K562 (cell line): ENCODE data around the gene TYROBP. TPM values are rescaled to one million over a fixed set of nuclear protein-coding genes. Genes with fewer than 3 reads are reported as not detected.

Experiments
- ATAC-seq: fragments of 200-7000 bp; cut with Tn5 transposase; 3 replicates; pipeline ENCODE4 v1.9.1; 2020; ENCODE audit warnings: moderate library complexity
- BruUV-seq: library from RNA; stranded (reverse); fragments of 400-500 nt; replicated peaks from 2 replicates; lab custom pipeline; 2021; lab: Mats Ljungman, UMichigan
- CTCF ChIA-PET: fragments of 300-600 bp; formaldehyde crosslinking; extraction: SDS; loops from one replicate; lab custom pipeline; 2021; ENCODE audit warnings: low intra/inter-chr PET ratio; lab: Yijun Ruan, JAX
- POLR2A ChIA-PET: fragments of 300-600, 350-650 bp; sonication (Branson Sonifier 250); formaldehyde crosslinking; extraction: SDS; loops from one replicate; lab custom pipeline; 2021; ENCODE audit warnings: antibody characterized with exemption, inconsistent platforms; lab: Yijun Ruan, JAX
- DNase-seq, 4 experiments: peaks; one replicate each; pipeline versions ENCODE4 v3.0.0 to v3.0.0-alpha.2; 2011 to 2018; ENCODE audit warnings: low spot score in 3 of 4, mixed read lengths in 3 of 4; ENCODE audit errors: extremely low read depth in 1 of 4
- FAIRE-seq: peaks from 2 replicates; lab custom pipeline; 2011; peaks lifted over from hg19 to GRCh38; lab: Jason Lieb, UNC
- H2AFZ ChIP-seq: 2 replicates; pipeline ENCODE4 v1.6.0; 2011; ENCODE audit warnings: low read depth, low read length, control low read depth, inconsistent platforms
- H3K27ac ChIP-seq: fragments of 200-600 bp; 3 replicates; pipeline ENCODE4 v1.8.0; 2011; ENCODE audit warnings: low read depth, mild to moderate bottlenecking, control low read depth, inconsistent platforms, low read length, moderate library complexity, mixed read lengths; ENCODE audit errors: extremely low read depth
- H3K27me3 ChIP-seq, 2 experiments: fragments of 300-600 bp in 1 of 2; 2 replicates in 1 of 2; 3 replicates in 1 of 2; pipeline versions ENCODE4 v1.6.0 to v1.8.0; 2011; ENCODE audit warnings: inconsistent platforms in 2 of 2, low read length in 2 of 2, mild to moderate bottlenecking in 1 of 2, mixed read lengths in 1 of 2, moderate library complexity in 1 of 2; ENCODE audit not compliant: control insufficient read depth in 2 of 2, insufficient read depth in 2 of 2
- H3K36me3 ChIP-seq: fragments of 300-600 bp; 3 replicates; pipeline ENCODE4 v1.8.0; 2011; ENCODE audit warnings: mild to moderate bottlenecking, low read length, inconsistent platforms; ENCODE audit not compliant: control insufficient read depth, insufficient read depth
- H3K4me1 ChIP-seq, 2 experiments: fragments of 200-600 bp in 1 of 2; replicated peaks in 1 of 2; 2 replicates in 1 of 2; 3 replicates in 1 of 2; pipeline versions ENCODE4 v1.5.1 to v1.8.0; 2011; ENCODE audit warnings: inconsistent platforms in 2 of 2, low read length in 2 of 2, mild to moderate bottlenecking in 1 of 2, mixed read lengths in 1 of 2, moderate library complexity in 1 of 2; ENCODE audit not compliant: control insufficient read depth in 2 of 2, insufficient read depth in 2 of 2
- H3K4me2 ChIP-seq: 2 replicates; pipeline ENCODE4 v1.6.1; 2011; ENCODE audit warnings: low read length, control low read depth, inconsistent platforms, mixed read lengths; ENCODE audit not compliant: insufficient read depth
- H3K4me3 ChIP-seq: fragments of 200-600 bp; sonication (generic), shearing (Covaris generic); 2 replicates; pipeline ENCODE4 v1.5.1; 2016; ENCODE audit warnings: control low read depth, inconsistent platforms
- H3K79me2 ChIP-seq: fragments of 200-600 bp; 3 replicates; pipeline ENCODE4 v1.8.0; 2011; ENCODE audit warnings: low read length, inconsistent platforms; ENCODE audit not compliant: control insufficient read depth, insufficient read depth
- H3K9ac ChIP-seq, 2 experiments: 2 replicates each; pipeline versions ENCODE4 v1.6.0 to v1.6.1; 2011; ENCODE audit warnings: low read depth in 2 of 2, low read length in 2 of 2, control low read depth in 1 of 2, inconsistent platforms in 1 of 2, mild to moderate bottlenecking in 1 of 2, mixed read lengths in 1 of 2; ENCODE audit not compliant: insufficient read depth in 1 of 2
- H3K9me1 ChIP-seq: one replicate; pipeline ENCODE4 v1.6.0; 2011; ENCODE audit warnings: inconsistent platforms, mild to moderate bottlenecking, low read length, moderate library complexity; ENCODE audit not compliant: control insufficient read depth, insufficient read depth
- H3K9me3 ChIP-seq: replicated peaks from 2 replicates; pipeline ENCODE4 v1.5.1; 2011; ENCODE audit warnings: low read depth, low read length, inconsistent platforms; ENCODE audit not compliant: control insufficient read depth, insufficient read depth
- H4K20me1 ChIP-seq: replicated peaks from 2 replicates; pipeline ENCODE4 v1.6.1; 2011; ENCODE audit warnings: low read length, inconsistent platforms, mixed read lengths; ENCODE audit not compliant: control insufficient read depth, insufficient read depth
- CBFB ChIP-seq: sonication (generic); formaldehyde crosslinking; IDR thresholded peaks from 2 replicates; pipeline ENCODE4 v1.4.0; 2020; ENCODE audit warnings: mild to moderate bottlenecking, missing genetic modification reagents
- SMAD4 ChIP-seq: fragments of 250-450 bp; sonication (Bioruptor Pico); conservative IDR thresholded peaks from 2 replicates; pipeline ENCODE4 v1.8.0; 2021; ENCODE audit warnings: inconsistent platforms, mild to moderate bottlenecking, moderate library complexity
- ZFP36 ChIP-seq: fragments of 150-350 bp; IDR thresholded peaks from 2 replicates; pipeline ENCODE4 v1.6.1; 2018; ENCODE audit warnings: low read length, low read depth; ENCODE audit not compliant: partially characterized antibody
- ZNF133 ChIP-seq: fragments of 250-450 bp; sonication (Bioruptor Pico); IDR thresholded peaks from 2 replicates; pipeline ENCODE4 v1.4.0; 2020; ENCODE audit warnings: mild to moderate bottlenecking
- WGBS: fragments of 100-300 bp; shearing (Covaris generic); methylation state at CpG from one replicate; pipeline ENCODE4 v1.1.6; 2016; ENCODE audit warnings: low coverage, mixed read lengths; ENCODE audit not compliant: insufficient coverage; ENCODE audit errors: missing lambda C conversion rate; 5-methylcytosine and 5-hydroxymethylcytosine counted together
- in situ Hi-C: fragments of 300-500 bp; cut with MboI; formaldehyde crosslinking; loops from 4 replicates; pipeline ENCODE4 v1.15.0; 2018; ENCODE audit warnings: inconsistent platforms, mixed read lengths
- intact Hi-C: fragments of 100-400 bp; cut with micrococcal nuclease; formaldehyde crosslinking; loops from 2 replicates; pipeline ENCODE4 v1.14.2; 2022
- polyA plus RNA-seq, 8 experiments: library from polyadenylated mRNA; depleted of rRNA in 4 of 8; stranded (reverse) in 5 of 8; unstranded in 3 of 8; fragments of >200 nt; fragmentation: Nextera tagmentation in 2 of 8; fragmentation: Illumina TruSeq in 1 of 8; extraction: Ambion mirVana in 2 of 8; extraction: Trizol in 1 of 8; gene quantifications; 2 replicates each; pipeline versions ENCODE4 v1.2.1 to v1.2.3, GENCODE V29; 2011 to 2014; ENCODE audit warnings: inconsistent platforms in 1 of 8, missing spikeins in 1 of 8
- total RNA-seq, 7 experiments: library from RNA; depleted of rRNA in 6 of 7; stranded (reverse); fragments of >200 nt in 6 of 7; fragmentation: Illumina TruSeq in 2 of 7; extraction: Trizol in 2 of 7; gene quantifications; 2 replicates each; pipeline versions ENCODE4 v1.2.1 to v1.2.3, GENCODE V29; 2011 to 2021; ENCODE audit warnings: low replicate concordance in 1 of 7
- TF ChIP-seq, protein P1 (sequence below): fragments of 450-650 bp; formaldehyde crosslinking; IDR thresholded peaks from 2 replicates; pipeline ENCODE4 v1.4.0; 2022; ENCODE audit warnings: missing genetic modification characterization
- TF ChIP-seq, protein P2 (sequence below), 2 experiments: IDR thresholded peaks in 1 of 2; conservative IDR thresholded peaks in 1 of 2; 2 replicates each; pipeline ENCODE4 v1.6.1; 2016; ENCODE audit warnings: low read depth in 2 of 2, mild to moderate bottlenecking in 1 of 2, missing compliant biosample characterization in 1 of 2, missing genetic modification characterization in 1 of 2, moderate library complexity in 1 of 2

TYROBP gene
- total and polyA plus RNA-seq, 9 of the 15 experiments (the other 6 are each of a cell fraction or from before 2014, with no cell fraction given) = 0.72 to 8.2 (median 2.4) TPM

DNA sequence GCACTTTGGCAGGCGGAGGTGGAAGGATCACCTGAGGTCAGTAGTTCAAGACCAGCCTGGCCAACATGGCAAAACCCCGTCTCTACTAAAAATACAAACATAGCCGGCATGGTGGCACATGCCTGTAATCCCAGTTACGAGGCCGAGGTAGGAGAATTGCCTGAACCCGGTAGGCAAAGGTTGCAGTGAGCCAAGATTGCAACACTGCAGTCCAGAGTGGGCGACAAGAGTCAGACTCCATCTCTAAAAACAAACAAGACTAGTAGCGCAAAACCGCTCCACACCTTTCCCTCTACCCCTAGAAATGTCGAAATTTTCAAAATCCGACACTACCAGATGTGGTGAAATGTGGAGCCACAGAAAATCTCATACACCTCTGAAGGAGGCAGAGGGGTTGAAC is 11.2 kb upstream of the TYROBP start:
- BruUV-seq = no TSS peak
- DNase-seq (no peak), FAIRE-seq (no peak)

More for the DNA sequence above, 11.2 kb upstream of the TYROBP start:
- H3K4me2 ChIP-seq = no peak overlapping the region
- in situ Hi-C loops (no loop called here), intact Hi-C loops (no loop called here)
- CTCF ChIA-PET = no interaction called here
- no peaks in the 10 kb centered on the region for H4K20me1 ChIP-seq
- no peaks in the 10 kb centered on the region for H3K79me2 ChIP-seq
- WGBS = 14% methylated on average over 11 of the region's 11 CpGs
- no peak for ATAC-seq
- H3K4me3 ChIP-seq = no peak overlapping the region
- no peaks in the 10 kb centered on the region; a peak in 1 of 5 replicates for H3K4me1 ChIP-seq
- H3K9ac ChIP-seq = no peak overlapping the region
- no peak for TF ChIP-seq SMAD4 (CRISPR knock-in tag)
- TF ChIP-seq CBFB = no peak
- no peak for TF ChIP-seq ZNF133 (CRISPR knock-in tag)
- TF ChIP-seq, protein P1, sequence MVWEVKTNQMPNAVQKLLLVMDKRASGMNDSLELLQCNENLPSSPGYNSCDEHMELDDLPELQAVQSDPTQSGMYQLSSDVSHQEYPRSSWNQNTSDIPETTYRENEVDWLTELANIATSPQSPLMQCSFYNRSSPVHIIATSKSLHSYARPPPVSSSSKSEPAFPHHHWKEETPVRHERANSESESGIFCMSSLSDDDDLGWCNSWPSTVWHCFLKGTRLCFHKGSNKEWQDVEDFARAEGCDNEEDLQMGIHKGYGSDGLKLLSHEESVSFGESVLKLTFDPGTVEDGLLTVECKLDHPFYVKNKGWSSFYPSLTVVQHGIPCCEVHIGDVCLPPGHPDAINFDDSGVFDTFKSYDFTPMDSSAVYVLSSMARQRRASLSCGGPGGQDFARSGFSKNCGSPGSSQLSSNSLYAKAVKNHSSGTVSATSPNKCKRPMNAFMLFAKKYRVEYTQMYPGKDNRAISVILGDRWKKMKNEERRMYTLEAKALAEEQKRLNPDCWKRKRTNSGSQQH = no peak
- TF ChIP-seq ZFP36 = no peak
- TF ChIP-seq, protein P2, sequence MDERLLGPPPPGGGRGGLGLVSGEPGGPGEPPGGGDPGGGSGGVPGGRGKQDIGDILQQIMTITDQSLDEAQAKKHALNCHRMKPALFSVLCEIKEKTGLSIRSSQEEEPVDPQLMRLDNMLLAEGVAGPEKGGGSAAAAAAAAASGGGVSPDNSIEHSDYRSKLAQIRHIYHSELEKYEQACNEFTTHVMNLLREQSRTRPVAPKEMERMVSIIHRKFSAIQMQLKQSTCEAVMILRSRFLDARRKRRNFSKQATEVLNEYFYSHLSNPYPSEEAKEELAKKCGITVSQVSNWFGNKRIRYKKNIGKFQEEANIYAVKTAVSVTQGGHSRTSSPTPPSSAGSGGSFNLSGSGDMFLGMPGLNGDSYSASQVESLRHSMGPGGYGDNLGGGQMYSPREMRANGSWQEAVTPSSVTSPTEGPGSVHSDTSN (CRISPR knock-in tag; IDR thresholded peaks at IDR 0.05; ENCODE audit: low read depth) = no peak
- TF ChIP-seq, protein P2 (tag; conservative IDR thresholded peaks at IDR 0.05; ENCODE audit: low read depth) = no peak
- H3K27me3 ChIP-seq = peaks cover 6 to 29% of the 10 kb centered on the region in 2 experiments; a peak in 4 of 5 replicates
- no peaks in the 10 kb centered on the region for H3K36me3 ChIP-seq
- H3K9me1 ChIP-seq = no peaks in the 10 kb centered on the region
- no peaks in the 10 kb centered on the region for H3K9me3 ChIP-seq
- no peak overlapping the region for H3K27ac ChIP-seq
- POLR2A ChIA-PET = no interaction called here
- H2AFZ ChIP-seq = no peak overlapping the region
